Prostate gland (tissue), 2 donors: ENCODE measurements around the gene TDRD9. TPM values are rescaled to one million over a fixed set of nuclear protein-coding genes. Genes with fewer than 3 reads are reported as not detected.

ENCODE experiments used
- DNase-seq: peaks from one replicate; pipeline ENCODE4 v3.0.0-alpha.2; 2019; ENCODE audit warnings: low spot score
- H3K27ac ChIP-seq, 2 donors: fragments of 200-600 bp; sonication (generic); 2 replicates each; pipeline ENCODE4 v1.5.1; 2017 to 2019
- H3K27me3 ChIP-seq: fragments of 200-600 bp; sonication (generic); replicated peaks from 2 replicates; pipeline ENCODE4 v1.5.1; 2019; ENCODE audit not compliant: insufficient read depth
- H3K36me3 ChIP-seq, 2 donors: fragments of 200-600 bp; sonication (generic); 1 replicate in 1 of 2; 2 replicates in 1 of 2; pipeline versions ENCODE4 v1.5.1 to v1.8.1; 2017 to 2019
- H3K4me1 ChIP-seq: fragments of 200-600 bp; sonication (generic); replicated peaks from 2 replicates; pipeline ENCODE4 v1.5.1; 2019
- H3K4me3 ChIP-seq, 2 donors: fragments of 200-600 bp; sonication (generic); 2 replicates each; pipeline ENCODE4 v1.5.1; 2017 to 2019
- H3K9me3 ChIP-seq: fragments of 200-600 bp; sonication (generic); 2 replicates; pipeline ENCODE4 v1.5.1; 2017
- POLR2A ChIP-seq: fragments of 450-650 bp; IDR thresholded peaks from one replicate; pipeline ENCODE4 v1.6.1; 2016; ENCODE audit warnings: antibody characterized with exemption, mild to moderate bottlenecking
- POLR2AphosphoS5 ChIP-seq: sonication (generic); formaldehyde crosslinking; IDR thresholded peaks from one replicate; pipeline ENCODE4 v1.6.1; 2017; ENCODE audit warnings: antibody characterized with exemption
- WGBS: methylation state at CpG from one replicate; pipeline ENCODE4 v1.1.5; 2018; 5-methylcytosine and 5-hydroxymethylcytosine counted together
- intact Hi-C: fragments of 100-400 bp; cut with DNase I; formaldehyde crosslinking; loops from one replicate; pipeline ENCODE4 v1.14.2; 2022
- total RNA-seq, 2 donors: library from RNA; depleted of rRNA; stranded (reverse); fragments of >200 nt; gene quantifications; one replicate each; pipeline ENCODE4 v1.1.0, GENCODE V29; 2016
- TF ChIP-seq, protein P1 (sequence below), 4 experiments: fragments of 200-600 bp in 2 of 4; fragments of 450-650 bp in 2 of 4; sonication (generic) in 2 of 4; IDR thresholded peaks; 1 replicate in 3 of 4; 2 replicates in 1 of 4; pipeline ENCODE4 v1.5.1; 2016 to 2019; ENCODE audit warnings: antibody characterized with exemption in 4 of 4, mild to moderate bottlenecking in 2 of 4, moderate library complexity in 2 of 4

Gene TDRD9
- total RNA-seq, 2 donors from 2014 or later, result 0.64 to 18.2 TPM

DNA sequence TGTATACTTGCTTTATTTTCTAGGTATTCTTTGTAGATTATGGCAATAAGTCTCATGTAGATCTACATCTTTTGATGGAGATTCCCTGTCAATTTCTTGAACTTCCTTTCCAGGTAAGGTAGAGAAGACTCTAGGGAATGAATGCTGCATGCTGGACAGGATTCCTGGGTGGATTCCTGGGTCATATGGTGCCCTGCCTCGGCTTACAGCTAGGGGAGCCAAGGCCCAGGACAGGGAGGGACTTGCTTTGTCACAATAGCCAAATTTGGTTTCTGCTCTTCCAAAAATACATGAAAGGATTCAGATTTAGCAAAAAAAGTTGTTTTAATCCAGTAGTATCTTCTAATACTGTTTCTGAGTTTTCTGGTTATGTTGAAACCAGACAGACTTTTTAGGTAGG lies 97.8 kb downstream of the TDRD9 start:
- H3K27ac ChIP-seq, result no peak overlapping the region
- TF ChIP-seq, protein P1, sequence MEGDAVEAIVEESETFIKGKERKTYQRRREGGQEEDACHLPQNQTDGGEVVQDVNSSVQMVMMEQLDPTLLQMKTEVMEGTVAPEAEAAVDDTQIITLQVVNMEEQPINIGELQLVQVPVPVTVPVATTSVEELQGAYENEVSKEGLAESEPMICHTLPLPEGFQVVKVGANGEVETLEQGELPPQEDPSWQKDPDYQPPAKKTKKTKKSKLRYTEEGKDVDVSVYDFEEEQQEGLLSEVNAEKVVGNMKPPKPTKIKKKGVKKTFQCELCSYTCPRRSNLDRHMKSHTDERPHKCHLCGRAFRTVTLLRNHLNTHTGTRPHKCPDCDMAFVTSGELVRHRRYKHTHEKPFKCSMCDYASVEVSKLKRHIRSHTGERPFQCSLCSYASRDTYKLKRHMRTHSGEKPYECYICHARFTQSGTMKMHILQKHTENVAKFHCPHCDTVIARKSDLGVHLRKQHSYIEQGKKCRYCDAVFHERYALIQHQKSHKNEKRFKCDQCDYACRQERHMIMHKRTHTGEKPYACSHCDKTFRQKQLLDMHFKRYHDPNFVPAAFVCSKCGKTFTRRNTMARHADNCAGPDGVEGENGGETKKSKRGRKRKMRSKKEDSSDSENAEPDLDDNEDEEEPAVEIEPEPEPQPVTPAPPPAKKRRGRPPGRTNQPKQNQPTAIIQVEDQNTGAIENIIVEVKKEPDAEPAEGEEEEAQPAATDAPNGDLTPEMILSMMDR (IDR thresholded peaks at IDR 0.05), result no peak
- no peak for TF ChIP-seq POLR2A
- no peaks in the 10 kb centered on the region for H3K36me3 ChIP-seq
- intact Hi-C loops, result no loop called here
- no peaks in the 10 kb centered on the region for H3K9me3 ChIP-seq
- DNase-seq, result no peak
- H3K4me3 ChIP-seq, result no peak overlapping the region
- H3K4me1 ChIP-seq, result no peaks in the 10 kb centered on the region
- 61% methylated on average over 1 of the region's 1 CpG for WGBS
- H3K27me3 ChIP-seq, result no peaks in the 10 kb centered on the region

DNA sequence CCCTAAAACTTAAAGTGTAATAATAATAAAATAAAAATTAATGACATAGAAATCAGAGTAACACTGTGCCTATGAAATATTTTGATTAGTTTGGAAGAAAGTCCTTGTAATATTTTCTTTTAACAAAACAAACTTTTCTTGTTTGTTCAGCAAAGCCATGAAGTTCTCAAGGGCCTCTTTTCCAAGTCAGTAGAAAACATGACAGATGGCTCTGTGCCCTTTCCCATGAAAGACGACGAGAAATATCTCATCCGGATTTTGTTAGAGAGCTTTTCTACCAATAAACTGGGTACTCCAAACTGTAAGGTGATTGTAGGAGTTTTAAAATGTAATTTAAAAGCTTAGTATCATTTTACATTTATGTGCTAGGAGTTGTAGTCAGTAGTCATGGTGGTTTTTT lies 102.7 kb downstream of the TDRD9 start:
- H3K4me1 ChIP-seq, result no peaks in the 10 kb centered on the region

DNA sequence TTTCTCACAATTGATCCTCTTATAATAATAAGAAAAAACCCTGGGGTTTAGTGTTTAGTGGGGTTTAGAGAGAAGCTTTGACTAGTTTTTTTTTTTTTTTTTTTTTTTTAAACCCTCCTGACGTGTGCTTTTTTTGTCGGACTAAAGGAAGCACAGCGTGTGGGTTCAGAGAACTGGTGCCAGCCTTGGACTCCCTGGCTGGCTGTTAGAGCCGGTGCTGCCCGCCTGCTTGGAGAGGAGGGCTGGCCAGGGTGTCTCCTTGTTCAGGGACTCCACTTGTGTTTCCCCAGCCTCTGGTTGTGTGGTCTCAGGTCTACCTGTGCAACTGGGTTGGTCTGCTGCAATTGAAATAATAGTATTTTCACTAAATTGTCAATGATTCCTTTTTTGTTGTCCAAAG lies 103.1 kb downstream of the TDRD9 start:
- Histone ChIP-seq H3K4me3 (no peak overlapping the region), H3K36me3 (no peaks in the 10 kb centered on the region), H3K27me3 (no peaks in the 10 kb centered on the region), H3K4me1 (no peaks in the 10 kb centered on the region), H3K9me3 (no peaks in the 10 kb centered on the region), H3K27ac (peak overlapping the region; percentile 4 to 14)
- intact Hi-C loops, result no loop called here
- no peak for DNase-seq
- 38% methylated on average over 5 of the region's 5 CpGs for WGBS
- TF ChIP-seq POLR2AphosphoS5, result no peak
- TF ChIP-seq, protein P1 (IDR thresholded peaks at IDR 0.05), result no peak
- TF ChIP-seq POLR2A, result no peak

More for the DNA sequence above, 102.7 kb downstream of the TDRD9 start:
- H3K27me3 ChIP-seq, result no peaks in the 10 kb centered on the region
- DNase-seq, result peak; percentile 48
- intact Hi-C loops, result no loop called here
- 10% methylated on average over 3 of the region's 3 CpGs for WGBS
- H3K4me3 ChIP-seq, result no peak overlapping the region
- H3K36me3 ChIP-seq, result no peaks in the 10 kb centered on the region
- no peaks in the 10 kb centered on the region for H3K9me3 ChIP-seq
- peak overlapping the region; percentile 4 to 14 for H3K27ac ChIP-seq
- peak; percentile 43 for TF ChIP-seq POLR2AphosphoS5
- TF ChIP-seq, protein P1 (IDR thresholded peaks at IDR 0.05), result no peak

DNA sequence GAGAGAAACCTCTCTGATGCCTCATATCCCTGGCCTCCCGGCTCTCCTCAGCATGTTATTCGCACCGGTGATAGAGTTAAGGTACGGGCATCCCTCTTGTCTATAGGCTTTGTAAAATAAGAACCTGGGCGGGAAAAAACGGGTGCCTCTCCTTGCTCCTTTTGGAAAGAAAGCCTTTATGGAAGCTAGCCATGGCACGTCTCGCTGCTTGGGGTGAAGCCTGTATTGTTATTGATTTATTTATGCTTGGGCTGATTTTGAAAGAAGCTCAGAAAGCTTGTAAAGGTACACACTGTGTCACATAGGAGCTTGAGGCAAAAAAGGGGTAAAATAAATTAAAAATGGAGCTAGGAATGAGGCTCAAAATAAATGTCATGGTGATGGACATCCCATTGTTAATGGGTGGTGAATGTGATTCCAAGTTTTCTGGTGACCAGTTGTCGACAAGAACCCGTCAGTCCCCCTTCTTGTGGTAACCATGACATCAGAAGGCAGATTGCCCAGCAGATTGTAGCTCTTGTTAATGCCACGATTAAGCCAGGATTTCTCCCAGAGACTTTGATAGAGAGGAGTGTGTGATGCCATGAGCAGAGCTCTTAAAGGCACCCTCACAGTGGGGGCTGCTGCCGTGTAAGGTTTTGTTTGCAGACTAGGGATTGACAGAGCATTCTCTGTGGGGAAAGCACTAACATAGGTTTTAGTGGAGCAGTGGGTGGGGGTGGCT lies 106.9 kb downstream of the TDRD9 start:
- Histone ChIP-seq H3K4me1 (no peaks in the 10 kb centered on the region), H3K36me3 (no peaks in the 10 kb centered on the region), H3K9me3 (no peaks in the 10 kb centered on the region), H3K4me3 (no peak overlapping the region), H3K27me3 (no peaks in the 10 kb centered on the region), H3K27ac (no peak overlapping the region)
- 34% methylated on average over 12 of the region's 12 CpGs for WGBS
- no peak for DNase-seq
- intact Hi-C loops, result no loop called here
- TF ChIP-seq POLR2A (no peak), POLR2AphosphoS5 (no peak)
- TF ChIP-seq, protein P1 (IDR thresholded peaks at IDR 0.05), result no peak

DNA sequence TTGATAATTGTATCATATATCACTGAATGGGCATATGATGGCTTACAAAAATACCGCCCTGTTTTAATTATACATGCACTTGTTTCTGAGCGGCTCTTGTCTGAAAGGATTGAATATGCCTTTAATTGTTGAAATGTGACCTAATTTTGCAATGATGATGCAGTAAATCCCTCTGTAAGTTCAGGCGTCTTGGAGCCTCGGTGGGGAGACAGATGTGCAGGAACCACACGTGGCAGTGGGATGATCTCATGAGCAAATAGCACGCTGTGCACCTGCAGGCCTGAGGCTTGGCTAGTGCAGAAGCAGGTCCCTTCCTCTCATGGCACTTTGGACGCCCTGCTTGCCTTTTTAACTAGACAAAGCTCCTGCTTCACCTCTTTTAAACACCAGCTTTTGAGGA lies 108.0 kb downstream of the TDRD9 start:
- TF ChIP-seq POLR2AphosphoS5 (no peak), POLR2A (no peak)
- TF ChIP-seq, protein P1 (IDR thresholded peaks at IDR 0.05), result no peak
- intact Hi-C loops, result no loop called here
- H3K27me3 ChIP-seq, result no peaks in the 10 kb centered on the region
- no peaks in the 10 kb centered on the region for H3K4me1 ChIP-seq
- 75% methylated on average over 7 of the region's 7 CpGs for whole genome bisulfite sequencing
- DNase-seq, result no peak
- no peaks in the 10 kb centered on the region for H3K9me3 ChIP-seq
- H3K36me3 ChIP-seq, result no peaks in the 10 kb centered on the region
- no peak overlapping the region for H3K27ac ChIP-seq
- no peak overlapping the region for H3K4me3 ChIP-seq
